Gastrocnemius medialis (tissue), 4 donors: Measurements from ENCODE around the gene DPYD. TPM values are rescaled to one million over a fixed set of nuclear protein-coding genes. Genes with fewer than 3 reads are reported as not detected.

Source experiments
- ATAC-seq, 2 donors: fragments of 150-250 bp; one replicate each; pipeline ENCODE4 v1.9.1; 2016
- DNase-seq, 2 donors: peaks; one replicate each; pipeline ENCODE4 v3.0.0-alpha.2; 2019
- H3K27ac ChIP-seq, 4 donors: fragments of 200-600 bp; sonication (generic); 1 replicate in 1 of 4; 2 replicates in 3 of 4; pipeline ENCODE4 v1.5.1; 2016 to 2018; ENCODE audit warnings: mild to moderate bottlenecking in 2 of 4, moderate library complexity in 1 of 4
- H3K27me3 ChIP-seq, 3 donors: fragments of 200-600 bp; sonication (generic) in 2 of 3; 1 replicate in 1 of 3; 2 replicates in 2 of 3; pipeline versions ENCODE4 v1.5.1 to v1.6.0; 2016 to 2019; ENCODE audit warnings: mild to moderate bottlenecking in 1 of 3, moderate library complexity in 1 of 3
- H3K36me3 ChIP-seq, 2 donors: fragments of 200-600 bp; sonication (generic) in 1 of 2; one replicate each; pipeline ENCODE4 v1.5.1; 2017 to 2018
- H3K4me1 ChIP-seq, 2 donors: fragments of 200-600 bp; sonication (generic) in 1 of 2; one replicate each; pipeline ENCODE4 v1.5.1; 2016 to 2017; ENCODE audit warnings: mild to moderate bottlenecking in 2 of 2
- H3K4me3 ChIP-seq, 4 donors: fragments of 200-600 bp; sonication (generic) in 3 of 4; 1 replicate in 1 of 4; 2 replicates in 3 of 4; pipeline ENCODE4 v1.5.1; 2016 to 2019; ENCODE audit warnings: mild to moderate bottlenecking in 2 of 4
- H3K9me3 ChIP-seq, 3 donors: fragments of 200-600 bp; sonication (generic) in 2 of 3; 1 replicate in 1 of 3; 2 replicates in 2 of 3; pipeline ENCODE4 v1.5.1; 2016 to 2019
- POLR2A ChIP-seq, 2 donors: fragments of 450-650 bp; IDR thresholded peaks; one replicate each; pipeline ENCODE4 v1.6.1; 2017; ENCODE audit warnings: antibody characterized with exemption in 2 of 2, mild to moderate bottlenecking in 2 of 2, moderate library complexity in 2 of 2
- in situ Hi-C, 4 donors: fragments of 200-750 bp; cut with MboI; loops; one replicate each; pipeline versions ENCODE4 v1.15.0 to v1.8.0; 2017; ENCODE audit warnings: low sequenced_read_pairs in 4 of 4
- intact Hi-C: fragments of 100-400 bp; cut with DNase I; formaldehyde crosslinking; loops from one replicate; pipeline ENCODE4 v1.15.1; 2023; ENCODE audit warnings: low total_unique reads
- total RNA-seq, 4 donors: library from RNA; depleted of rRNA; stranded (reverse); fragments of >200 nt; gene quantifications; one replicate each; pipeline versions ENCODE4 v1.1.0 to v1.2.3, GENCODE V29; 2016
- TF ChIP-seq, protein P1 (sequence below), 5 experiments: fragments of 450-650 bp in 3 of 5; fragments of 200-600 bp in 2 of 5; sonication (generic) in 2 of 5; IDR thresholded peaks in 4 of 5; conservative IDR thresholded peaks in 1 of 5; 1 replicate in 4 of 5; 2 replicates in 1 of 5; pipeline ENCODE4 v1.5.1; 2016 to 2019; ENCODE audit warnings: antibody characterized with exemption in 5 of 5, mild to moderate bottlenecking in 3 of 5, moderate library complexity in 3 of 5

DPYD gene
- total RNA-seq, 4 donors from 2014 or later, result 4.6 to 13.9 (median 9.1) TPM

DNA sequence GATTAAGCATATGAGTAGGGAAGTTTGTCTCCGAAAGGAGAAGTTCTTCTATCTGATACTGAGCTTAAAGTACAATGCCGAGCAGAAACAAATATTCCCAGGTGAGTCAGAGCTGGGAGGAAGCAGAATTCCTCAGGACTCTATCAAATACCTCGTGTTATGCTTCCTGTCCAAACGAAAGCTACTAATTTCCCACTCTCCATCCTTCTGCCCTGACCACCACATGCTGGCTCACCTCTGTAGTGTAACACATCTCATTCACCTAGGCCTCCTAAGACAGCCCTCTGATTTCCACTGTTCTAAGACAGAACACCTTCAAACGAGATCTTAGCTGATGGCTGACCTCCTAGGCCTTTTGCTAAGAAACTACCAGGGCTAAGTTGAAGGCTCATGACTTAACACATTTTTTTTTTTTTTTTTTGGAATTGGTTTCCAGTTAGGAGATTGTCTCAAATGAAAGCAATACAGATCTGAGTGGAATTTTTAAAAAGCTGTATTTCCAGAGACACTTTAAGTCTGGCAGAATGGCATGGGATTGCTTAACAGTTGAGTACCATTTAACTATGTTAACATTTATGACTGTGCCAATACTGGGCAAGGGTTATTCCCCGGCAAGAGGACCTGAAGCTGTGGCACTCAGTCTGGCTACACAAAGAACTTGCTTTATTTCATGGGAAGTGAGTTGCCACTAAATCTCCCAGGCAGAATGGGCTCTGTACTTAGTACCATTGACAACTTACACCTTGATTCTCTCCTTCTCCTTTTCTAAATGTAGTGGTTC is 583.4 kb downstream of the DPYD start:
- intact Hi-C loops, result no loop called here
- TF ChIP-seq POLR2A (IDR thresholded peaks at IDR 0.05), result no peak
- TF ChIP-seq, protein P1, sequence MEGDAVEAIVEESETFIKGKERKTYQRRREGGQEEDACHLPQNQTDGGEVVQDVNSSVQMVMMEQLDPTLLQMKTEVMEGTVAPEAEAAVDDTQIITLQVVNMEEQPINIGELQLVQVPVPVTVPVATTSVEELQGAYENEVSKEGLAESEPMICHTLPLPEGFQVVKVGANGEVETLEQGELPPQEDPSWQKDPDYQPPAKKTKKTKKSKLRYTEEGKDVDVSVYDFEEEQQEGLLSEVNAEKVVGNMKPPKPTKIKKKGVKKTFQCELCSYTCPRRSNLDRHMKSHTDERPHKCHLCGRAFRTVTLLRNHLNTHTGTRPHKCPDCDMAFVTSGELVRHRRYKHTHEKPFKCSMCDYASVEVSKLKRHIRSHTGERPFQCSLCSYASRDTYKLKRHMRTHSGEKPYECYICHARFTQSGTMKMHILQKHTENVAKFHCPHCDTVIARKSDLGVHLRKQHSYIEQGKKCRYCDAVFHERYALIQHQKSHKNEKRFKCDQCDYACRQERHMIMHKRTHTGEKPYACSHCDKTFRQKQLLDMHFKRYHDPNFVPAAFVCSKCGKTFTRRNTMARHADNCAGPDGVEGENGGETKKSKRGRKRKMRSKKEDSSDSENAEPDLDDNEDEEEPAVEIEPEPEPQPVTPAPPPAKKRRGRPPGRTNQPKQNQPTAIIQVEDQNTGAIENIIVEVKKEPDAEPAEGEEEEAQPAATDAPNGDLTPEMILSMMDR (IDR thresholded peaks at IDR 0.05 in 4 of 5, conservative IDR thresholded peaks at IDR 0.05 in 1 of 5), result no peak

DNA sequence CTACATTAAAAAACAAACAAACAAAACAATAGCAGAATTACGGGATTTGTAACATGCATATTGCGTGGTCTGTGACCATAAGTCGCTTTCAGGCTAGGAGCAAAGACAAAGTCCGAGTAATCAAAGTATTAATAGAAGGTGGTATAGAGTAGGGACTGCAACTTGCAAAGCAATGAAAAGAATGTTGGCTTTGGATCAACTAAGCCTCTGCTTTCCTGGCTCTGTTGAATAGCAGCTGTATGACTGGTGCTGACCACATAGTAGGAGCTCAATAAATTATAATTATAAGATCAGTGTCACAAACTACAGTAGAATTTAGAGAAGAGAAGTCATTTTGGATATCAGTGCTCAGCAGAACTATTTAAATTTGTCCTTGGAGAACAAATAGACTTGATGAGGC is 586.4 kb downstream of the DPYD start:
- in situ Hi-C loops, result no loop called here

More for the DNA sequence above, 583.4 kb downstream of the DPYD start:
- no peak for ATAC-seq
- Histone ChIP-seq H3K36me3 (no peaks in the 10 kb centered on the region), H3K4me1 (no peaks in the 10 kb centered on the region), H3K9me3 (no peaks in the 10 kb centered on the region), H3K4me3 (no peak overlapping the region), H3K27me3 (no peaks in the 10 kb centered on the region), H3K27ac (no peak overlapping the region)
- in situ Hi-C loops, result no loop called here
- DNase-seq, result no peak

DNA sequence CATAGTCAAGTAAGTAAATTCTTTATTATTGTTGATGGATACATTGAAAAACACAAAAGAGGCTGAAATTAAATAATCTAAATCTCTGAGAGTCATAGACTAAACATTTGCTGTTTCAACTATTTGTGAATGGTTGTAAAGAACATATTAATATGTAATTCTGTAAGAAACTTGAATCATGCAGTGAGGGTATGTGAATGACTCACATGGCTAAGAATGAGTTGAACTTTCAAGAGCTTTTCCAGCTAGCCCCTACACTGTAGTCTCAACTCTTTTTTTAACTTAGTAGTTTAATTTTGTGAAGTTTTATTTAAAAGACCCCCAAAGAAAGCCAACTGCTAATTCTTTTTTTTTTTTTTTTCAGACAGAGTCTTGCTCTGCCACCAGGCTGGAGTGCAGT is 588.1 kb downstream of the DPYD start:
- in situ Hi-C loops, result no loop called here
- DNase-seq, result no peak
- ATAC-seq, result no peak

More for the DNA sequence above, 586.4 kb downstream of the DPYD start:
- TF ChIP-seq, protein P1 (IDR thresholded peaks at IDR 0.05 in 4 of 5, conservative IDR thresholded peaks at IDR 0.05 in 1 of 5), result no peak
- no peak for TF ChIP-seq POLR2A (IDR thresholded peaks at IDR 0.05)
- ATAC-seq (no peak), DNase-seq (no peak)
- H3K27me3 ChIP-seq, result no peaks in the 10 kb centered on the region
- no peak overlapping the region for H3K4me3 ChIP-seq
- no peaks in the 10 kb centered on the region for H3K36me3 ChIP-seq
- no peak overlapping the region for H3K27ac ChIP-seq
- intact Hi-C loops, result no loop called here
- no peaks in the 10 kb centered on the region for H3K9me3 ChIP-seq
- no peaks in the 10 kb centered on the region for H3K4me1 ChIP-seq

DNA sequence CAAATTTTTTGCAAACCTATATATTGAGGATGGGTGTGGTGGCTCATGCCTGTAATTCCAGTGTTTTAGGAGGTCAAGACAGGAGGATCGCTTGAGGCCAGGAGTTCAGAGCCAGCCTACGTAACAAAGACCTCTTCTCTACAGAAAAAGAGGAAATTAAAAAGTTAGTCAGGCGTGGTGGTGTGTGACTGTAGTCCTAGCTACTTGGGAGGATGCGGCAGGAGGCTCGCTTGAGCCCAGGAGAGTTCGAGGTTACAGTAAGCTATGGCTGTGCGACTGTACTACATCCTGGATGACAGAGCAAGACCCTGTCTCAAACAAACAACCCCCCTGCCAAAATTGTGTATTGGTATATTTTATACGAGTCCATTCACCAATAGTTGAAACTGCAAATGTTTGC is 589.7 kb downstream of the DPYD start:
- H3K4me1 ChIP-seq, result no peaks in the 10 kb centered on the region
- intact Hi-C loops, result no loop called here
- H3K9me3 ChIP-seq, result no peaks in the 10 kb centered on the region
- no peaks in the 10 kb centered on the region for H3K27me3 ChIP-seq
- no peak for DNase-seq
- H3K36me3 ChIP-seq, result no peaks in the 10 kb centered on the region
- H3K4me3 ChIP-seq, result no peak overlapping the region
- no peak for TF ChIP-seq POLR2A (IDR thresholded peaks at IDR 0.05)
- TF ChIP-seq, protein P1 (IDR thresholded peaks at IDR 0.05 in 4 of 5, conservative IDR thresholded peaks at IDR 0.05 in 1 of 5), result no peak
- ATAC-seq, result no peak
- H3K27ac ChIP-seq, result no peak overlapping the region
- in situ Hi-C loops, result no loop called here

More for the DNA sequence above, 588.1 kb downstream of the DPYD start:
- no peak overlapping the region for H3K27ac ChIP-seq
- H3K4me1 ChIP-seq, result no peaks in the 10 kb centered on the region
- no peaks in the 10 kb centered on the region for H3K36me3 ChIP-seq
- no peaks in the 10 kb centered on the region for H3K9me3 ChIP-seq
- no peaks in the 10 kb centered on the region for H3K27me3 ChIP-seq
- no peak for TF ChIP-seq POLR2A (IDR thresholded peaks at IDR 0.05)
- TF ChIP-seq, protein P1 (IDR thresholded peaks at IDR 0.05 in 4 of 5, conservative IDR thresholded peaks at IDR 0.05 in 1 of 5), result no peak
- intact Hi-C loops, result no loop called here
- H3K4me3 ChIP-seq, result no peak overlapping the region
